Kidney (tissue), 14 donors: ENCODE measurements around the gene FAM24B. TPM values are rescaled to one million over a fixed set of nuclear protein-coding genes. Genes with fewer than 3 reads are reported as not detected.

Experiments
- DNase-seq, 5 donors: peaks; one replicate each; pipeline ENCODE4 v3.0.0-alpha.2; 2013 to 2020
- FAIRE-seq: peaks from 2 replicates; lab custom pipeline; 2012; peaks lifted over from hg19 to GRCh38; lab: Jason Lieb, UNC
- H3K27ac ChIP-seq, 2 donors: one replicate each; pipeline ENCODE4 v1.7.0; 2013; ENCODE audit warnings: low read depth in 2 of 2, low read length in 2 of 2, inconsistent platforms in 1 of 2
- H3K27me3 ChIP-seq: one replicate; pipeline ENCODE4 v1.7.1; 2013; ENCODE audit warnings: low read length, inconsistent platforms; ENCODE audit not compliant: control insufficient read depth, insufficient read depth
- H3K36me3 ChIP-seq, 3 donors: one replicate each; pipeline versions ENCODE4 v1.7.0 to v1.7.1; 2013; ENCODE audit warnings: low read length in 3 of 3, control low read depth in 1 of 3, inconsistent platforms in 1 of 3; ENCODE audit not compliant: insufficient read depth in 3 of 3, control insufficient read depth in 2 of 3
- H3K4me1 ChIP-seq, 3 donors: one replicate each; pipeline versions ENCODE4 v1.7.0 to v1.7.1; 2013; ENCODE audit warnings: low read length in 3 of 3, inconsistent platforms in 1 of 3, low read depth in 1 of 3; ENCODE audit not compliant: control insufficient read depth in 2 of 3, insufficient read depth in 2 of 3
- H3K4me3 ChIP-seq, 3 donors: one replicate each; pipeline versions ENCODE4 v1.7.0 to v1.8.1; 2013; ENCODE audit warnings: low read length in 3 of 3, control low read depth in 1 of 3, inconsistent platforms in 1 of 3
- H3K9ac ChIP-seq, 3 donors: one replicate each; pipeline versions ENCODE4 v1.7.0 to v1.7.1; 2013; ENCODE audit warnings: low read length in 3 of 3, control low read depth in 1 of 3, inconsistent platforms in 1 of 3
- H3K9me3 ChIP-seq, 3 donors: one replicate each; pipeline versions ENCODE4 v1.7.0 to v1.7.1; 2013; ENCODE audit warnings: low read length in 3 of 3, control low read depth in 1 of 3, inconsistent platforms in 1 of 3; ENCODE audit not compliant: control insufficient read depth in 2 of 3, insufficient read depth in 1 of 3
- intact Hi-C: fragments of 100-400 bp; cut with DNase I; formaldehyde crosslinking; loops from one replicate; pipeline ENCODE4 v1.11.1; 2022
- polyA plus RNA-seq: library from polyadenylated mRNA; stranded (reverse); fragments of 350-450 nt; fragmentation: Illumina TruSeq; extraction: RNeasy Lipid Tissue Mini Kit (QIAGEN cat#74804); gene quantifications from one replicate; pipeline ENCODE4 v1.2.3, GENCODE V29; 2014; ENCODE audit warnings: low read depth, low replicate concordance; ENCODE audit not compliant: insufficient read depth
- total RNA-seq: library from RNA; stranded (reverse); fragmentation: NEBNext Ultra II Directional; extraction: Animal tissue kit (Norgen Biotek cat#: 25700); gene quantifications from one replicate; pipeline ENCODE4 v1.2.1, GENCODE V29; 2021
- TF ChIP-seq, protein P1 (sequence below): IDR thresholded peaks from 3 replicates; pipeline ENCODE4 v1.5.1; 2012; ENCODE audit warnings: mild to moderate bottlenecking, moderate library complexity, borderline replicate concordance; ENCODE audit not compliant: insufficient read depth; ENCODE audit errors: extremely low read depth
- donor health status: control.
- donor health status: control.
- donor health status: control.
- donor health status: control.
- donor health status: control.
- donor health status: DM: yes; HTN: yes; CAD: no.
- donor health status: Normal renal cell carcinoma (clear cell type).

FAM24B gene
- total and polyA plus RNA-seq, 2 donors from 2014 or later: 3.8 to 26.7 TPM

DNA sequence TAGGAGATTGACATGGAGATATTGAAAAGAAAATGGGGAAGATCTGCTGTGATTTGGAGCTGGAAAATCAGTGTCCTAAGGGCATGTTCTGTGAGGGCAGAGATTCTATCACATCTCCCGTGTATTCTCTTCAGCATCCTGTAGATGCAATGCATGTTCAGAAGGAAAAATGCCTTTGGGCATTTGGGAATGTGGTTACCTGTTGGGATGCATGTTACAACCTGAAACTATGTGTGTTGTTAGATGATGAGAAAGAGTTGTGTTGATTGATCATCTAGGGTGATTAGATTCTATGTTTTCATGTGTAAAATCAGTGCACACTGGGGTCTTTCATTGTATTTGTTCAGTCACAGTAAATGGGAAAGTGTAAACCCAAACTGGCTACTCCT, 48.4 kb downstream of the FAM24B start:
- FAIRE-seq: no peak
- H3K4me1 ChIP-seq: no peaks in the 10 kb centered on the region
- no peaks in the 10 kb centered on the region for H3K9me3 ChIP-seq
- H3K36me3 ChIP-seq: no peaks in the 10 kb centered on the region
- no peak overlapping the region for H3K4me3 ChIP-seq
- H3K27ac ChIP-seq: no peak overlapping the region
- no peak overlapping the region for H3K9ac ChIP-seq
- intact Hi-C loops: no loop called here
- H3K27me3 ChIP-seq: no peaks in the 10 kb centered on the region
- DNase-seq: no peak
- TF ChIP-seq, protein P1, sequence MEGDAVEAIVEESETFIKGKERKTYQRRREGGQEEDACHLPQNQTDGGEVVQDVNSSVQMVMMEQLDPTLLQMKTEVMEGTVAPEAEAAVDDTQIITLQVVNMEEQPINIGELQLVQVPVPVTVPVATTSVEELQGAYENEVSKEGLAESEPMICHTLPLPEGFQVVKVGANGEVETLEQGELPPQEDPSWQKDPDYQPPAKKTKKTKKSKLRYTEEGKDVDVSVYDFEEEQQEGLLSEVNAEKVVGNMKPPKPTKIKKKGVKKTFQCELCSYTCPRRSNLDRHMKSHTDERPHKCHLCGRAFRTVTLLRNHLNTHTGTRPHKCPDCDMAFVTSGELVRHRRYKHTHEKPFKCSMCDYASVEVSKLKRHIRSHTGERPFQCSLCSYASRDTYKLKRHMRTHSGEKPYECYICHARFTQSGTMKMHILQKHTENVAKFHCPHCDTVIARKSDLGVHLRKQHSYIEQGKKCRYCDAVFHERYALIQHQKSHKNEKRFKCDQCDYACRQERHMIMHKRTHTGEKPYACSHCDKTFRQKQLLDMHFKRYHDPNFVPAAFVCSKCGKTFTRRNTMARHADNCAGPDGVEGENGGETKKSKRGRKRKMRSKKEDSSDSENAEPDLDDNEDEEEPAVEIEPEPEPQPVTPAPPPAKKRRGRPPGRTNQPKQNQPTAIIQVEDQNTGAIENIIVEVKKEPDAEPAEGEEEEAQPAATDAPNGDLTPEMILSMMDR: no peak

DNA sequence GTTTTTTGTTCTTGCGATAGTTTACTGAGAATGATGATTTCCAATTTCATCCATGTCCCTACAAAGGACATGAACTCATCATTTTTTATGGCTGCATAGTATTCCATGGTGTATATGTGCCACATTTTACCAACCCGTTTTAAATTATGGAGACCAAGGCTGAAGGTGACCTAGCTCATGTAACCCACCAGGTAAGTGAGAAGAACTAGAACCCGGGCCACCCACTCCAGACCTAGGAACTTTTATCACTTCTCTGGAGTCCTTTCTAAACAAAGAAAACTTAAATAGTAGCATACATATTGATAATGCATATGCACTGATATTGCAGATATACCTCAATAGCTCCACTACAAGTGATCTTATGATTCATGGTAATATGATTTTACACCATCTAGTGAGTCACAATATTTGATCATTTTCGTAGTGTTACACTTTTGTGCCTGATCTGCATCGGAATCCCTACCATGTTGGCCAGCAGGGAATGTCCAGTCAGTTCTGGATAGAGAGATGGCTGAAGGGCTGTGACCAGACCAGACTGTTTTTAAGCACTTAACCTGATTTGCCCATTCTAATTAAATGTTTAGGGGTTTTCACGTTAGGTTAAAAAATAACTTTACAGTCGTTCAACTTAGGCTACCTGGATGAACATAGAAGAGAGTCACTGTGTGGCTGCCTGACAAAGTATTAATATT, 49.0 kb downstream of the FAM24B start:
- Histone ChIP-seq H3K9ac (no peak overlapping the region), H3K9me3 (no peaks in the 10 kb centered on the region), H3K27me3 (no peaks in the 10 kb centered on the region), H3K27ac (no peak overlapping the region), H3K36me3 (no peaks in the 10 kb centered on the region), H3K4me3 (no peak overlapping the region), H3K4me1 (no peaks in the 10 kb centered on the region)
- no peak for DNase-seq
- TF ChIP-seq, protein P1: no peak
- intact Hi-C loops: no loop called here
- no peak for FAIRE-seq

DNA sequence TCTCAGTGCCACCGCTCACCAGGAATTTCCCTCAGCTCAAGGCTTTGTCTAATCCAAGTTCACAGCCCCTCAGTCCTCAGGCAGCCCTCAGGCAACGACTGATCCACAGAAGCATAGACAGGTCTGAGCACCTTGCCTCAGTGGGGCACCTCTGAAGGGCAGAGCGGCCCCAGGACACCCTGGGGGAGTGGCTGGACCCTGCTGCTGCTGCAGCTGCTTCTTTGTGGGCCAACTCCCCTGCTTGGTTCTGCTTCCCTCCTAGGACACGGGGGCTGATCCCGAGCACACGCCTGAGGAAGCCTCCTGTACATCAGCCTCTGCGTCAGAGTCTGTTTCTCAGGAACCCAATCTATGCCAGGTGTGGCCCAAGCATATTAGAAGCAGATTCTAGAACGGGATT, 49.9 kb downstream of the FAM24B start:
- TF ChIP-seq, protein P1: no peak
- no peak overlapping the region for H3K27ac ChIP-seq
- no peak overlapping the region for H3K4me3 ChIP-seq
- no peaks in the 10 kb centered on the region for H3K36me3 ChIP-seq
- intact Hi-C loops: no loop called here
- no peaks in the 10 kb centered on the region for H3K27me3 ChIP-seq
- H3K9ac ChIP-seq: no peak overlapping the region
- no peaks in the 10 kb centered on the region for H3K9me3 ChIP-seq
- no peaks in the 10 kb centered on the region for H3K4me1 ChIP-seq
- no peak for FAIRE-seq
- no peak for DNase-seq

DNA sequence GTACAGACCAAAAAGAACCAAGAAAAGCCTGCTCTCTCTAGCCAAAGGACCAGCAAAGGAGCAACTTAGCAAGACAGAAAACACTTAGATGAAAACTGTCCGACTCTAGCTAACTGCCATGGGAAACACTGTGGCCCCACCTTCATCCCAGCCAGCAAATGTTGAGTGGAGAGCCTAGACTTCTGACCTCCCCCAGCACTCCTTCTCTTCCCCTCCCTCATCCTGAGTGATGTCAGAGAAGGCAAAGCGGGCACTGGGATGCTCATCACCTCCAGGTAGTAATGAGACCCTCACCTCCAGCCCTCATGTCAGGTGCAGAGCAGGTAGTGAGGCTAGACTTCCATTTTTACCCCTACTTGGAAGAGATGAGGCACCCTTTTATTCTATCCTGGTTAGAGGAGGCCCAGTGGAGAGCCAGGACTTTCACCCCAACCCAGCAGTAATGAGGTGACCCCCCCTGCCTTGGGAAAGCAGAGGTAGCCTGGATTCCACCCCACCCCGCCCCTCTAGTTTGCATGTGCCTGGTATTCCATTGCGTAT, 50.6 kb downstream of the FAM24B start:
- H3K36me3 ChIP-seq: no peaks in the 10 kb centered on the region
- FAIRE-seq: no peak
- H3K9ac ChIP-seq: no peak overlapping the region
- H3K27me3 ChIP-seq: no peaks in the 10 kb centered on the region
- H3K9me3 ChIP-seq: no peaks in the 10 kb centered on the region
- TF ChIP-seq, protein P1: no peak
- no peaks in the 10 kb centered on the region for H3K4me1 ChIP-seq
- no peak overlapping the region for H3K27ac ChIP-seq
- no peak overlapping the region for H3K4me3 ChIP-seq
- DNase-seq: no peak
- intact Hi-C loops: no loop called here
